ENCODE results near the gene ABHD8.
"Not testable (repeated sequence)": the region's sequence is repeated elsewhere in the genome, so short reads cannot be mapped to it uniquely, and the experiment has no call there.

ABHD8 gene

GRCh38 chr19:17320435-17320834 is 17.2 kb upstream of the ABHD8 start:
- DNase-seq = no peak

GRCh38 chr19:17319473-17320238 is 16.4 kb upstream of the ABHD8 start:
- no peak for DNase-seq

- no peak for DNase-seq
These were observed 15.7 kb upstream of the ABHD8 start for GRCh38 chr19:17318966-17319365.

- no peak for DNase-seq
These were observed 10.9 kb upstream of the ABHD8 start for GRCh38 chr19:17314007-17314593.

DNA sequence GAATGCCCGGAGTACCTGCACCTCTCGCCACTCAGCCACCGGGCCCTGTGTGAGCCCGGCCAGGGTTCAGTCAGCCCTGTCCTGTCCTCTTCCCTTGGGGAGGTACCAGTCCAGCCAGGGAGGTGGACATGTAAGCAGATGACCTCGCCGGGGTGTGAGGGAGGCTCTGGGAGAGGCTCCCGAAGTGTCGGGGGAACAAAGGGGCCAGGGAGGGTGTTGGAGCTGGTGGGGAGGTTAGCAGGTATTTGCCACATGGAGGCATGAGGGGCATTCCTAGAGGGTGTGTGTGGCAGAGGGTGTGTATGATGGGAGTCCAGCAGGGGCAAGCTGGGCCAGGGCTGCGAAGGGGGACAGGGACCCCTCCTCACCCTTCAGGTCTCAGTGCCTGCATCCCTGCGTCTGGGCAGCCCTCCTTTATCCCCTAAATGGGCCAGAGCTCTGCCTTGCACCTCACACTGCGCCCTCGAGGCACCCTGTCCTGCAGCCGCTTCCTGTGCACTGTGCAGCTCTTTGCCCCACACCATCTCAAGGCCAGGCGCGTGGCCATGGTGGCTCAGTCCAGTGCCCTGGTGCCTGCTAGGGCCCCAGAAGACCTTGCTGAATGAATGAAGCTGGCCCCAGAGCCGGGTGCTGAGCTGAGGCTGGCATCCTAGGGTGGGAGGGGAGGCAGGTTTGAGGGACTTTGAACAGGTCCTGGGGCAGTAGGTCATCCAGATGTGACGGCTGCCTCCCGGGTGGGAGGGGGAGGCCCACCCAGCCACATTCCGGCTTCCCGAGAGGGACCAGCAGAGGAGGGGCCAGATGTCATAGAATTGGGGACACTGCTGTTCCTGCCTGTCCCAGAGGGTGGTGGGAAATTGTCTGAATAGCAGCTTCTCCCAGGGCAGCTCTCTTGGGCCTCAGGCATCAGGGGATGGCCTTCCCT is 9.2 kb upstream of the ABHD8 start:
- no peak for DNase-seq

DNA sequence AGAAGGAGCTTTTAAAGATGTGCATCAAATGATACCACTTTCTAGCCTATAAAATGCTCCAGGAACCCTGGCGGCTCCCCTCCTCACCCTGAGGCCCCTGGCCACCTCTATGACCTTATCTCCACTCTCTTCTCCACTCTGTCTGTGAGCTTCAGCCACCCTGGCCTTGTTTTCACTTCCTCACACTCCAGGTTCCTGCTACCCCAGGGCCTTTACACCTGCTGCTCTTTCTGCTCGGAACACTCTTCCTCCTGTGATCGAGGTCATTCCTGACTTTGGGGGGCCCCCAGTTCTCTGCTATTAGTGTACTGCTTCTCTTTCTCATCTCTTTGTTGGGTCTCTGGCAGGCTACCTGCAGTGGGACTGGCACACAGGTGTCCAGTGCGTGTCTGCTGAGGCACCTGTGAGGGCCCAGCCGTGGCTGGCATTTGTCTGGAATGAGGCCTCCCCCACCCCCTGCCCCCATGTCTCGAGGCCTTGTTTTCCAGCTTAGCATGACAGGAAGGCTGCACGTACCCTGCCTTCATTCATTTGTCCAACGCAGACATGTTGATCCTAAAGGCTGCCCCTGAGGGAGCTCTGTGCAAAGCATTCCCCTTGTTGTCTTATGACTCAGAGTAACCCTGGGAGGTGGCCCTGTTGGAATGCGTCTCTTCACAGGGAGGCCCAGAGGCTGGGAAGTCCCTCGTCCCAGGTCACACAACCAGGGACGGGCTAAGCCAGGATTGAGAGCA is 8.4 kb upstream of the ABHD8 start:
- no peak for DNase-seq

DNA sequence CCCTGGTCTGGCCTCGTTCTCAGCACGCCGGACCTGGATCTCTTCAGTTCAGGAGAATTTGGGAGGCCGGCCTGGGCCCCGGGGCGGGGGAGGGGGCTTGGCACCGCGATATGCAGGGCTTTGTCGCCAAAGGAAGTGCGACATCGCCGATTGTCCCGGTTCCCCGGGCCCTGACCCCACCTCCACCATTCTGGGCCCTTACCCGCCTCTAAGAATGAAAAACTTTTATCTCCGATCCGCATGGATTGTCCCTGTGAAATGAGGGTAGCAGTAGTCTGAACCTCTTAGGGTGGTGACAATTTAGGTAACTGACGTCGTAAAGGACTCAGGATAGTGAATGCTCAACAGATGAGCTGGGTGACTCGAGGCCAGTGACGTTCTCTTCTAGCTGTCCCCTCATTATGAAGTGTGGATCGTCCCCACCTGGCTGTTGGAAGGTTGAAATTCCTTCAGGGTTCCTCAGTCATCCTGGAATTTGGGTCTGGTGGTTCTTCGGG is 6.8 kb upstream of the ABHD8 start:
- DNase-seq = no peak

DNA sequence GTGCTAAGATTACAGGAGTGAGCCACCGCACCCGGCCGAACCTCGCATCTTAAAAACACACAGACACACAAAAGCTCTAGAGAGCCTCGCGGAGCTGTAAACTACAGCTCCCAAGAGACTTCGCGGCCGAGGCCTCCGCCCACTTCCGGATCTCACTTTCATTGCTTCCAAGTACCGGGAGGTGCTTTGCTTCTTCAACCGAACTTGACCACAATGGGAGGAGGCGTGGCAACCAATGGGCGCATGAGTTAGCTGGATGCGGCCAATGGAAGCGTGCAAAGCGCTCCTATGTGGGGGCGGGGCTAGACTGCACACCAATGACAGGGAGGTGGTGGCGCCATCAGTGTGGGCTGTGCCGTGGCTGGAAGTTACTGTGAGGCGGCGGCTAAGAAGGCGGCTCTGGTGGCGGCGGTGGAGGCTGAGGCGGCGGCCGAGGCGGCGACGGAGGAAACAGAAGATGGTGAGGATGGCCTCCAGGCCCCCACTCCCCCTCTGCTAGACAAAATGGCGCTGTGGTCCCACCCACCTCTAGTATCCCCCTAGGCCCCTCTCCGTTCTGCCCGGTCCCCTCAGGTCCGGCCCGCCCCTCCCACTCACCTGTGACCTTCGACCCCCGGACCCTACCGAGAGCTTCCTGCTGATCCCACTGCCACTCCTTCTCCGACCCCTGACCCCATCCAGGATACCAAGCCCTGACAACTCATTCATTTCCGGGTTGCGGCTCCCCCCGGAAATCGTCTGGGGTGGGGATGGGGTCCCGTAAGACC is 6.2 kb upstream of the ABHD8 start, which contains the start of gene DDA1:
DDA1 (plus strand) TSS at position 366 of the 767 bp plus-strand sequence; CDS start at position 458, 92 bp downstream.
- peak; percentile 98 for DNase-seq

GRCh38 chr19:17307876-17308377 is 4.7 kb upstream of the ABHD8 start:
- DNase-seq = no peak

DNA sequence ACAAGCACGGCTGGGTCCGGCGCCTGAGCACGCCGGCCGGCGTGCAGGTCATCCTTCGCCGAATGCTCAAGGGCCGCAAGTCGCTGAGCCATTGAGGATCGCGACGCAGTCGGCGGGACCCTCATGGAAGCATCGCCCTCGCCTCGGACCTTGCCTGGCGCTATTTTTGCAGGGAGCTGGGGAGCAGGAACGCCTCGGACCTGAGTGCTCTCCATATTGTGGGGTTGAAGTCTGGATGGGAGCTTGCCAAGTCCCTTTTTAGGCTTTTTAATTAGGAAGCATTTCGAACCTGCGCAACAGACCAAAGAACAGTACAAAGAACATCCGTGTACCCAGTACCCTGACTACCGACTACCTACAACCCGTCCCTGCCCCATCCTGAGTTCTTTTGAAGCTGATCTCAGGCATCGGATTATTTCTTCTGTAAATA is 3.1 kb upstream of the ABHD8 start:
- DNase-seq = no peak

DNA sequence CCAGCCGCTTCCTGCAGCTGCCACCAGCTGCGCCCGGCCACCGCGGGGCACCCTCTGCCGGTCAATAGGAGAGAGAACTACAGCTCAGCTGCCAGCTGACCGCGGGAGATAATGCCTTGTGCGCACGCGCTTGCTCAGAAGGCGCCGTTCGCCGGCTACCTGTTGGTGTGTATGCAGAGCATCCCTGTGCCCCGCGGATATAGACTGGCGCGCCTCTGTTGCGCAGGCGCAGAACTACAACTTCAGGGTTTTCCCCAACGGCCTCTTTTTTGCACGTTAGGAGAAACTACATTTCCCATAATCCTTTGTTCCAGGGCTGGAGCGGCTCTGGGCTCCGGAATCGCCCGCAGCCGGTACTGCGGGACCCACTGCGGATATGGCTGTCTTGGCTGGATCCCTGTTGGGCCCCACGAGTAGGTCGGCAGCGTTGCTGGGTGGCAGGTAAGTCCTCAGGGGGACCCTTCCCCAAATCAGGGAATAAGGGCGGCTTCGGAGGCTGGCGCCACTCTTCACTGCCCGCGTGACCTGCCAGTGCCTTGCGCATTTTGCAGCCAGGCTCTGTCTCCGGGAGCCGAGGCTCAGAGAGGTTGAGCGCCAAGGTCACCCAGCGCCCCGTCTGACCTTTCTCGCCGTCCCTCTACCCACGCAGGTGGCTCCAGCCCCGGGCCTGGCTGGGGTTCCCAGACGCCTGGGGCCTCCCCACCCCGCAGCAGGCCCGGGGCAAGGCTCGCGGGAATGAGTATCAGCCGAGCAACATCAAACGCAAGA is 2.5 kb upstream of the ABHD8 start, which contains the start of gene MRPL34:
MRPL34 (plus strand) TSS at position 356 of the 768 bp plus-strand sequence; CDS start at position 377, 21 bp downstream.
- DNase-seq = peak; percentile 92

GRCh38 chr19:17305216-17305516 is 1.9 kb upstream of the ABHD8 start:
- no peak for DNase-seq

GRCh38 chr19:17304386-17305215 is 1.4 kb upstream of the ABHD8 start:
- DNase-seq = no peak

- no peak for DNase-seq
These were observed 679 bp upstream of the ABHD8 start for GRCh38 chr19:17303940-17304267.

- DNase-seq = no peak
These were observed 646 bp downstream of the ABHD8 start for GRCh38 chr19:17302391-17303166.

GRCh38 chr19:17300992-17301619 is 2.1 kb downstream of the ABHD8 start:
- DNase-seq = no peak

- DNase-seq = no peak
These were observed 6.2 kb downstream of the ABHD8 start for GRCh38 chr19:17296976-17297375.

DNA sequence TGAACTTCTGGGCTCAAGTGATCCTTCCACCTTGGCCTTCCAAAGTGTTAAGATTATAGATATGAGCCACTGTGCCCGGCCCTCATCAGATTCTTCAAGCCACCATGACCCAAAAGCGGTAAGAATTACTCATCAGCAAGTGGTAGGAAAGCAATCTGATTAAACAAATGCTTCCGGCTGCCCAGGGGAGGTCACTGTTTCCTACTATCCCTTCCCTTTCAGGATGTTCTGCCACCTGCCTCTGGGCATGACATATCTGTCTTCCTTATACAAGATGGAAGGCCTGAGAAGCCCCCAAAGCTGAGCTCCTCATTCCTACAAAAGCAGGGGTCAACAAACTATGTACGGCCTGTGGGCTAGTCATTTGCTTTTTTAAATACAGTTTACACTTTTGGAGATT is 7.0 kb downstream of the ABHD8 start:
- DNase-seq = no peak

DNA sequence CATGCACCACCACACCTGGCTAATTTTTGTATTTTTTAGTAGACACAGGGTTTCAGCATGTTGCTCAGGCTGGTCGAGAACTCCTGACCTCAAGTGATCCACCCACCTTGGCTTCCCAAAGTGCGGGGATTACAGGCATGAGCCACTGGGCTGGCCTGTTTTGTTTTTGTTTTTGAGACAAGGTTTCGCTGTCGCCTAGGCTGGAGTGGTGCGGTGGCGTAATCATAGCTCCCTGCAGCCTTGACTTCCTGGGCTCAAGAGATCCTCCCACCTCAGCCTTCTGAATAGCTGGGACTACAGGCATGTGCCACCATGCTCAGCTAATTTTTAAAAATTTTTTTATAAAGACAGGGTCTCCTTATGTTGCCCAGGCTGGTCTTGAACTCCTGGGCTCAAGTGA is 7.7 kb downstream of the ABHD8 start:
- DNase-seq = not testable (repeated sequence)

Measured in activated effector memory CD4-positive, alpha-beta T cell treated with Interleukin-2 at 50 U/mL for 16 hours (primary cell).